SHP77 (cell line): ENCODE results near the gene PIP5K1A.
"Not testable (repeated sequence)": the region's sequence is repeated elsewhere in the genome, so short reads cannot be mapped to it uniquely, and the experiment has no call there.

Experiments
- DNase-seq, 2 experiments: peaks; one replicate each; lab custom pipeline; 2025; lab: John Stamatoyannopoulos, UW

Gene PIP5K1A, protein sequence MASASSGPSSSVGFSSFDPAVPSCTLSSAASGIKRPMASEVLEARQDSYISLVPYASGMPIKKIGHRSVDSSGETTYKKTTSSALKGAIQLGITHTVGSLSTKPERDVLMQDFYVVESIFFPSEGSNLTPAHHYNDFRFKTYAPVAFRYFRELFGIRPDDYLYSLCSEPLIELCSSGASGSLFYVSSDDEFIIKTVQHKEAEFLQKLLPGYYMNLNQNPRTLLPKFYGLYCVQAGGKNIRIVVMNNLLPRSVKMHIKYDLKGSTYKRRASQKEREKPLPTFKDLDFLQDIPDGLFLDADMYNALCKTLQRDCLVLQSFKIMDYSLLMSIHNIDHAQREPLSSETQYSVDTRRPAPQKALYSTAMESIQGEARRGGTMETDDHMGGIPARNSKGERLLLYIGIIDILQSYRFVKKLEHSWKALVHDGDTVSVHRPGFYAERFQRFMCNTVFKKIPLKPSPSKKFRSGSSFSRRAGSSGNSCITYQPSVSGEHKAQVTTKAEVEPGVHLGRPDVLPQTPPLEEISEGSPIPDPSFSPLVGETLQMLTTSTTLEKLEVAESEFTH

DNA sequence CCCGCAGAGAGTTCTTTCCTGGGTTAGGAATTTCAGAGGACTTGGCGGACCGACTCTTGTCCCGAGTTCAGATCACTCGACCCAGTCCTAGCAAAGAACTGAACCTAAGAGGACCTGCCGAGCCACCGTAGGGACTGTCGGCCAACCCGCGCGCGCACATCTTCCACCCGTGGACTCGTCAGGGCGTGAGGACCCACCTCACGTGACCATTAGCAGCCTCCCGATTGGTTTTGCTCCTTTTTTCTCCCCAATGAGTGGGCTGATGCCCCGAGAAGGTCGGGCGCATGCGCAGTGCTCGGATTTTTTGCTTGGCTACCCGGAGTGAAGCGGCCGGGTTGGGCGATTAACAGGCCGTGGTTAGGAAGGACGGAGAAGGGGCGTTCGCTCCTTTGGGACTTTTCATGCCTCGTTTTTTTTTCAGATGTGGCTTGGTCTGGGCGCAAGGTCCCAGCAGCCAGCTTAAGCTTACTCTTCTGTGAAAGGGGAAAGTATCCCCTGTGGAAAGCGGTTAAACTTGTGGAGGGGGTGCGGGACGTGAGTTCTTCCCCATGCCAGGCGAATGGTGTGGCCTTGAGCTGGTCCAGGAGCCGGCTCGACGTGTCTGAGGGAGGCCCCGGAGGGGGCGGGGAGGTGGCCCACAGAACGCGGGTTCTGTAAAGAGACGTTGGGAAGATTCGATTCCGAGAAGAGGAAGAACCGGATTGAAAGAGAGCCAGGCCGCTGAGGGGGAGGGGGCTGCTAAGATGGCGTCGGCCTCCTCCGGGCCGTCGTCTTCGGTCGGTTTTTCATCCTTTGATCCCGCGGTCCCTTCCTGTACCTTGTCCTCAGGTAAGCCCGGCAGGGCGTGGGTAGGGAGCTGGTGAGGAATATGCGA is at the start of gene PIP5K1A:
TSS of gene PIP5K1A (plus strand) at position 299 of the 874 bp plus-strand sequence. CDS start at position 744, 445 bp downstream.
- DNase-seq: peak; percentile 100

GRCh38 chr1:151156515-151156819 is 41.9 kb upstream of the PIP5K1A start, which contains the start of gene TNFAIP8L2:
TSS of gene TNFAIP8L2 (plus strand) at chr1:151156649. CDS start at chr1:151158698, 2,049 bp downstream.
- no peak for DNase-seq

DNA sequence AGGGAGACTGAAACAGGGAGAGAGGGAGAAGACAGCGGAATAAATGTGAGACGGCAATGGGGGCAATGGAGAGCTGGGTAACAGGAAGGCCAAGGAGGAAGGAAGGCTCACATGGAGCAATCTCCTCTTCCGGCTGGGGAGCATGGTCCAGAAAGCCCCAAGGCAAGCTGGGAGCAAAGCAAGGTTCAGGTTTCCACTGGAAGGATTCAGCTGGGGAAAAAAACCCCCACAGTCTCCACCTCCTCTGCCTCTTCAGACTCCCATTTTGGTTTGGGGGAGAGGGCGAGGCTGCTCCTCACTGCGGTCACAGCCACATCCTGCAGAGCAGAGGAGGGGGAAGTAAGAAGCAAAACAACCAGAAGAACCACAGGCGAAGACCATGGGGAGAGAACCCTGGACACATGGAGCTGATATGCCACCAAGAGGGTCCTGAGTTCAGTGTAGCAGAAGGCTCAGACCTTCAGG is 41.3 kb upstream of the PIP5K1A start:
- DNase-seq: no peak

- no peak for DNase-seq
Measured at GRCh38 chr1:151158326-151158725, 40.0 kb upstream of the PIP5K1A start.

DNA sequence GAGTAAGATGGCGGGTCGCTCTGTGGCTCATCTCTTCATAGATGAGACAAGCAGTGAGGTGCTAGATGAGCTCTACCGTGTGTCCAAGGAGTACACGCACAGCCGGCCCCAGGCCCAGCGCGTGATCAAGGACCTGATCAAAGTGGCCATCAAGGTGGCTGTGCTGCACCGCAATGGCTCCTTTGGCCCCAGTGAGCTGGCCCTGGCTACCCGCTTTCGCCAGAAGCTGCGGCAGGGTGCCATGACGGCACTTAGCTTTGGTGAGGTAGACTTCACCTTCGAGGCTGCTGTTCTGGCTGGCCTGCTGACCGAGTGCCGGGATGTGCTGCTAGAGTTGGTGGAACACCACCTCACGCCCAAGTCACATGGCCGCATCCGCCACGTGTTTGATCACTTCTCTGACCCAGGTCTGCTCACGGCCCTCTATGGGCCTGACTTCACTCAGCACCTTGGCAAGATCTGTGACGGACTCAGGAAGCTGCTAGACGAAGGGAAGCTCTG is 39.6 kb upstream of the PIP5K1A start:
- no peak for DNase-seq

GRCh38 chr1:151159373-151159772 is 39.0 kb upstream of the PIP5K1A start:
- no peak for DNase-seq

GRCh38 chr1:151164732-151165280 is 33.5 kb upstream of the PIP5K1A start:
- no peak for DNase-seq

GRCh38 chr1:151165281-151165737 is 33.0 kb upstream of the PIP5K1A start:
- peak; percentile 30 to 32 for DNase-seq

GRCh38 chr1:151165738-151166504 is 32.4 kb upstream of the PIP5K1A start, which contains the start of the genes LYSMD1 and SCNM1:
TSS of gene LYSMD1 (minus strand) at chr1:151165902. CDS start at chr1:151165258, 644 bp downstream.
TSS of gene SCNM1 (plus strand) at chr1:151166144. CDS start at chr1:151166153, 9 bp downstream.
- peak; percentile 100 for DNase-seq

DNA sequence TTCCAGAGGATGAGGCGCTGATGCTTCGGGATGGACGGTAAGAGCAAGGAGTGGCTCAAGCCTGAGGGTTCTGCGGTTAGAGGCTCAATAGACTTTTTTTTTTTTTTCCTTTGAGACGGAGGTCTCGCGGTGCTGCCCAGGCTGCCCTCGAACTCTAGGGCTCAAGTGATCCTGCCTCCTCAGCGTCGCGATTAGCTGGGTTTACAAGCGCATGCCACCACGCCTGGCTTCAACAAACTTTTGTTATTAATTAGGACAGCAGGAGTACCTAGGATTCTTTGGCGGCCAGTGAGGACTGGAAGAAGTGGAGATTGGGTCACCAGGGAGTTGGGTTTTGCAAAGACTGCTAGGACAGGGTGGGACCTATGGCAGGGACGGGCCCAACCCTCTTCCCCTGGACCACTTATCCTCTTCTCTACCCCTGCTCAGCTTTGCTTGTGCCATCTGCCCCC is 31.8 kb upstream of the PIP5K1A start:
- DNase-seq: peak in 1 of 2 experiments; percentile 36

GRCh38 chr1:151167116-151167515 is 31.2 kb upstream of the PIP5K1A start:
- no peak for DNase-seq

DNA sequence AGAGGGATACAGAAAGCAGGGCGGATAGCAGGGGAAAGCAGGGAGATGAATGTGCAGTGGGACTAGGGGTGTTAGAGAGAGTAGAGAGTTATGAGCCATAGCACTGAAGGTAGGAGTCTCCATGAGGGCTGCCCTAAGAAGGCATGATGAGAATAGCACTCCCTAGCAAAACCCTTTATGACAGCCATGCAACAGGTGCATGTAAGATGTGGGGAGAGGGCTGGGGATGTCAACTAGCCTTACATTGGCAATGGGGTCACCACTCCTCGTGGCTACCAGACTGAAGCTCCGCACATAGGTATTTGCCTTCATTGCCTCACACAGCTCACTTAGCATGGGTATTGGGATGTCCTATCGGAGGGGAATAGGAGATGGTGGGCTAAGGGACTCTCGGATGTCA is 27.2 kb upstream of the PIP5K1A start:
- DNase-seq: no peak

- DNase-seq: no peak
Measured at GRCh38 chr1:151175041-151175741, 23.2 kb upstream of the PIP5K1A start.

- peak; percentile 13 to 41 for DNase-seq
Measured at GRCh38 chr1:151175863-151176262, 22.5 kb upstream of the PIP5K1A start, which contains the start of gene TMOD4. TSS of gene TMOD4 (minus strand) at chr1:151175981. CDS start at chr1:151174875, 1,106 bp downstream.

GRCh38 chr1:151176514-151177045 is 21.8 kb upstream of the PIP5K1A start:
- no peak for DNase-seq

DNA sequence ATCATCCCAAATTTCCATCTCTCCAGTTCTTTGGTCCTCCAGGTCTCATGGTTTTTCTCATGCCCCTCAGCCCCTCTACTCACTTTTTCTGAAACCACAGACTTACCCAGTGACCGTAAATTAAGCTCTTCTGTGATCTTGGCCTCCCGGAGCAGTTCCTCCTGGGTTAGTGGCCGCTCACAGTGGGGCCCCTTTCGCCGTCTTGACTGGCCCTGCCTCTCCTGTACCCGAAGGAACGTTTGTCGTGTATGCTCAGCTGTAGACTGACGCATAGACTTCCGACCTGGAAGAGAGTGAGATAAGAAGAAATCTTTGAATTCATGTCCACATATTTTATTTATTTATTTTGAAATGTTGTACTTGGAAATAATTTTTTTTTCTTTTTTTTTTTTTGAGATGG is 14.1 kb upstream of the PIP5K1A start:
- DNase-seq: no peak

DNA sequence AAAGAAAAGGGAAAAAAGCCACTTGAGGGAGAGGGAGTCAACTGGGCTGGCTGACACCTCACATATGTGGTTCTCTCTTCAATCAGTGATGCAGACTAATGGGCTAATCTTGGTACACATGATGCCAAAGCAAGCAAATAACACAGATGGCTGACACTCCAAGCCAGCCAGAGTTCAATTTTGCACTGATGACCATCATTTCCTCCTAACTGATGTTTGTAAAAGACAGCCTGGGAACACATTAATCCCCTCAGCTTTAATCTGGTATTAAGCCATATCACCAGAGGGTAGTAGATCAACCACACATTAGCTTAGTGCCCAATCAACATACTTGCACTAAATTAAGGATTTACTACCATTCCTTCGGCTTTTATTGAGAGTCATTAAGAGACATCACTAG is 11.1 kb upstream of the PIP5K1A start:
- no peak for DNase-seq

- DNase-seq: not testable (repeated sequence)
Measured at GRCh38 chr1:151188667-151189066, 9.7 kb upstream of the PIP5K1A start.

DNA sequence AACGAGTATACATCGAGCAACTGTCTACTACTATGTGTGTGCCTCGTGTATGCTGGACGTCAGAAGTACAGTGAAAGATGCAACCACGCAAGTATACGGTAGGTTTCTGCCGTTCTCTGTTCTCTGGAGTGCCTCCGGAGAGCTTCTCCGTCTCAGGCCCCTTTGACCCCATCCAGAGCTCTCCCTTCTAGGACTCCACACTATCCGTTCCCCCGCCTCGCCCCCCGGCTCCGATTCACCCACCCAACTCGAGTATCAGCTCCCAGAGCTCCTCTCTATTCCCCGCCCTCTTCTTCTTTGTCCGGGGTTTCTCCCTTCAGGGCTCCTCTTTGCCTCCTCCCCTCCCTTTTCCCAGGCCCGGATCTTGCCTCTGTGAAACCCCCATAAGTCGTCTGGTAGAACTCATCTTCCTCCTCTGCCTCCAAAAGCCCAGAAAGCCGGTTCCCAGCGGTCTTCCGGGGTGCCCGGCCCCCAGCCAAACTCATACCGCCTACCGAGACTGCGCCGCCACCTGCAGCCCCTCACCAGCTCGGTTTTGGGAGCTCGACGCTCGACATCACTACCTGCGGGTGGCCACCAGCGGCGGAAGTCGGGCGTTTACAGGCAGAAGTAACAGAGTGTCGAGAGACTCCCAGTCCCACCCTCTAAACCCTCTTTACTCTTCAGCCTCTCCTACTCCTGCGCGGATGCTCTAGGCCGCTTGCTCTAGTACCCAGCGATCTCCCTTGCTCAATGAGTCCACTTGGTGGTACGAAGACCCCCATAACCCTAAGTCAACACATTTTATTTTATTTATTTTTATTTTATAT is 8.5 kb upstream of the PIP5K1A start, which contains the start of gene VPS72:
TSS of gene VPS72 (minus strand) at position 561 of the 809 bp plus-strand sequence. CDS start at position 485, 76 bp downstream.
- DNase-seq: peak; percentile 99 to 100
